PC-9 (cell line): ENCODE results near the gene ZNF423. TPM values are rescaled to one million over a fixed set of nuclear protein-coding genes. Genes with fewer than 3 reads are reported as not detected.

ENCODE experiments used
- BruUV-seq: library from RNA; stranded (reverse); fragments of 400-500 nt; replicated peaks from 2 replicates; lab custom pipeline; 2021; lab: Mats Ljungman, UMichigan
- CTCF ChIA-PET: fragments of 300-600 bp; sonication (Branson Sonifier 250); formaldehyde crosslinking; loops from one replicate; lab custom pipeline; 2022; ENCODE audit warnings: antibody characterized with exemption; lab: Charles Lee
- POLR2A ChIA-PET: fragments of 300-600 bp; sonication (Branson Sonifier 250); formaldehyde crosslinking; loops from one replicate; lab custom pipeline; 2022; ENCODE audit warnings: antibody characterized with exemption; ENCODE audit not compliant: unreplicated experiment; lab: Charles Lee
- DNase-seq, 2 experiments: peaks; one replicate each; pipeline versions ENCODE4 v3.0.0 to v3.0.0-alpha.2; 2015 to 2022; ENCODE audit warnings: mixed read lengths in 1 of 2
- H2AFZ ChIP-seq: fragments of 200-600 bp; sonication (generic); 2 replicates; pipeline ENCODE4 v1.8.1; 2017; ENCODE audit warnings: antibody characterized with exemption
- H3F3A ChIP-seq: fragments of 200-600 bp; sonication (generic); 2 replicates; pipeline ENCODE4 v1.8.1; 2017; ENCODE audit warnings: antibody characterized with exemption, mild to moderate bottlenecking, low read depth; ENCODE audit not compliant: insufficient read depth
- H3K27ac ChIP-seq: fragments of 200-600 bp; sonication (generic); 2 replicates; pipeline ENCODE4 v1.6.1; 2016; ENCODE audit warnings: mixed run types
- H3K27me3 ChIP-seq: fragments of 200-600 bp; sonication (generic); 2 replicates; pipeline ENCODE4 v1.6.1; 2016; ENCODE audit warnings: low read depth, mixed run types; ENCODE audit not compliant: insufficient read depth
- H3K36me3 ChIP-seq: fragments of 200-600 bp; sonication (generic); 2 replicates; pipeline ENCODE4 v1.6.1; 2016; ENCODE audit warnings: low read depth, mixed run types
- H3K4me1 ChIP-seq: fragments of 200-600 bp; sonication (generic); replicated peaks from 2 replicates; pipeline ENCODE4 v1.6.1; 2016; ENCODE audit warnings: mixed run types; ENCODE audit not compliant: insufficient read depth
- H3K4me2 ChIP-seq: fragments of 200-600 bp; sonication (generic); 2 replicates; pipeline ENCODE4 v1.6.1; 2017; ENCODE audit warnings: mixed run types
- H3K4me3 ChIP-seq: fragments of 200-600 bp; sonication (generic); 2 replicates; pipeline ENCODE4 v1.6.1; 2016; ENCODE audit warnings: mixed run types
- H3K79me2 ChIP-seq: fragments of 200-600 bp; sonication (generic); 2 replicates; pipeline ENCODE4 v1.6.1; 2017; ENCODE audit warnings: low read depth, mixed run types
- H3K9me2 ChIP-seq: fragments of 200-600 bp; sonication (generic); 2 replicates; pipeline ENCODE4 v1.8.1; 2017; ENCODE audit warnings: mild to moderate bottlenecking; ENCODE audit not compliant: insufficient read depth
- H3K9me3 ChIP-seq: fragments of 200-600 bp; sonication (generic); 2 replicates; pipeline ENCODE4 v1.8.1; 2016; ENCODE audit warnings: low read depth; ENCODE audit not compliant: insufficient read depth
- H4K20me1 ChIP-seq: fragments of 200-600 bp; sonication (generic); 2 replicates; pipeline ENCODE4 v1.8.1; 2017; ENCODE audit not compliant: insufficient read depth
- CTCF ChIP-seq: fragments of 200-600 bp; sonication (generic); conservative IDR thresholded peaks from 2 replicates; pipeline ENCODE4 v1.6.1; 2017; ENCODE audit warnings: mixed run types, antibody characterized with exemption, mild to moderate bottlenecking, moderate library complexity
- EZH2 ChIP-seq: fragments of 200-600 bp; sonication (generic); IDR thresholded peaks from 2 replicates; pipeline ENCODE4 v1.8.0; 2017; ENCODE audit warnings: antibody characterized with exemption, low read depth
- intact Hi-C: fragments of 100-400 bp; cut with micrococcal nuclease; formaldehyde crosslinking; loops from one replicate; pipeline ENCODE4 v1.10.0; 2022; ENCODE audit not compliant: unreplicated experiment
- total RNA-seq: library from RNA; stranded (reverse); gene quantifications from 2 replicates; pipeline ENCODE4 v1.2.3, GENCODE V29; 2021

The ZNF423 gene
- total RNA-seq, 1 experiment from 2014 or later, result not detected

- POLR2A ChIA-PET, result no interaction called here
These were observed 257.3 kb downstream of the ZNF423 start for GRCh38 chr16:49598383-49599170.

GRCh38 chr16:49597796-49598195 lies 258.1 kb downstream of the ZNF423 start:
- ChIA-PET POLR2A (no interaction called here), CTCF (no interaction called here)
- Histone ChIP-seq H2AFZ (no peak overlapping the region), H3K27me3 (peaks cover 81% of the 10 kb centered on the region), H3F3A (no peaks in the 10 kb centered on the region), H3K9me3 (no peaks in the 10 kb centered on the region), H4K20me1 (no peaks in the 10 kb centered on the region), H3K79me2 (no peaks in the 10 kb centered on the region), H3K4me1 (no peaks in the 10 kb centered on the region), H3K9me2 (no peaks in the 10 kb centered on the region), H3K4me2 (no peak overlapping the region), H3K27ac (no peak overlapping the region), H3K36me3 (no peaks in the 10 kb centered on the region), H3K4me3 (no peak overlapping the region)
- BruUV-seq, result no TSS peak
- intact Hi-C loops, result no loop called here
- no peak for DNase-seq
- TF ChIP-seq EZH2, result no peak
- TF ChIP-seq CTCF, result no peak

More at GRCh38 chr16:49598383-49599170, 257.3 kb downstream of the ZNF423 start:
- Histone ChIP-seq H3K79me2 (no peaks in the 10 kb centered on the region), H3K4me1 (no peaks in the 10 kb centered on the region), H3K9me3 (no peaks in the 10 kb centered on the region), H2AFZ (no peak overlapping the region), H3K4me3 (no peak overlapping the region), H4K20me1 (no peaks in the 10 kb centered on the region), H3K9me2 (no peaks in the 10 kb centered on the region), H3K36me3 (no peaks in the 10 kb centered on the region), H3K27ac (no peak overlapping the region), H3K4me2 (no peak overlapping the region), H3K27me3 (peaks cover 89% of the 10 kb centered on the region), H3F3A (no peaks in the 10 kb centered on the region)
- CTCF ChIA-PET, result no interaction called here
- intact Hi-C loops, result no loop called here
- no peak for DNase-seq
- no peak for TF ChIP-seq EZH2
- no peak for TF ChIP-seq CTCF
- no TSS peak for BruUV-seq

GRCh38 chr16:49596648-49597291 lies 259.1 kb downstream of the ZNF423 start:
- Histone ChIP-seq H3K9me3 (no peaks in the 10 kb centered on the region), H3K27me3 (peaks cover 71% of the 10 kb centered on the region), H3K4me2 (no peak overlapping the region), H3F3A (no peaks in the 10 kb centered on the region), H2AFZ (no peak overlapping the region), H4K20me1 (no peaks in the 10 kb centered on the region), H3K9me2 (no peaks in the 10 kb centered on the region), H3K36me3 (no peaks in the 10 kb centered on the region), H3K27ac (no peak overlapping the region), H3K4me3 (no peak overlapping the region), H3K79me2 (no peaks in the 10 kb centered on the region), H3K4me1 (no peaks in the 10 kb centered on the region)
- BruUV-seq, result no TSS peak
- intact Hi-C loops, result no loop called here
- POLR2A ChIA-PET, result no interaction called here
- no peak for DNase-seq
- TF ChIP-seq EZH2 (no peak), CTCF (no peak)
- CTCF ChIA-PET, result no interaction called here
